Brain microvascular endothelial cell (primary cell): Measurements from ENCODE around the gene MGRN1.
A peak's percentile ranks its signal among the peaks of the same experiment; 100 is the strongest.

Source experiments
- DNase-seq: peaks from one replicate; pipeline ENCODE4 v3.0.0-alpha.2; 2020
- H3K27ac ChIP-seq: fragments of 250-450 bp; sonication (Bioruptor Pico); 2 replicates; pipeline ENCODE4 v1.5.1; 2020; ENCODE audit warnings: mild to moderate bottlenecking, moderate library complexity
- H3K27me3 ChIP-seq: fragments of 250-450 bp; sonication (Bioruptor Pico); replicated peaks from 2 replicates; pipeline ENCODE4 v1.5.1; 2020; ENCODE audit warnings: mild to moderate bottlenecking
- H3K36me3 ChIP-seq: fragments of 250-450 bp; sonication (Bioruptor Pico); replicated peaks from 2 replicates; pipeline ENCODE4 v1.5.1; 2020; ENCODE audit warnings: mild to moderate bottlenecking
- H3K4me3 ChIP-seq: 2 replicates; pipeline ENCODE4 v1.5.1; 2011; ENCODE audit warnings: low read depth, mild to moderate bottlenecking, control low read depth, low read length, moderate library complexity
- in situ Hi-C: cut with HindIII; loops from 2 replicates; pipeline ENCODE4 v1.10.0; 2017; ENCODE audit warnings: low sequenced_read_pairs, low pct_ligation_motif_present
- TF ChIP-seq, protein P1 (sequence below): IDR thresholded peaks from 2 replicates; pipeline ENCODE4 v1.5.1; 2011; ENCODE audit warnings: low read depth, mild to moderate bottlenecking, moderate library complexity, low read length, control low read depth, inconsistent platforms; ENCODE audit errors: missing control alignments

Gene MGRN1

DNA sequence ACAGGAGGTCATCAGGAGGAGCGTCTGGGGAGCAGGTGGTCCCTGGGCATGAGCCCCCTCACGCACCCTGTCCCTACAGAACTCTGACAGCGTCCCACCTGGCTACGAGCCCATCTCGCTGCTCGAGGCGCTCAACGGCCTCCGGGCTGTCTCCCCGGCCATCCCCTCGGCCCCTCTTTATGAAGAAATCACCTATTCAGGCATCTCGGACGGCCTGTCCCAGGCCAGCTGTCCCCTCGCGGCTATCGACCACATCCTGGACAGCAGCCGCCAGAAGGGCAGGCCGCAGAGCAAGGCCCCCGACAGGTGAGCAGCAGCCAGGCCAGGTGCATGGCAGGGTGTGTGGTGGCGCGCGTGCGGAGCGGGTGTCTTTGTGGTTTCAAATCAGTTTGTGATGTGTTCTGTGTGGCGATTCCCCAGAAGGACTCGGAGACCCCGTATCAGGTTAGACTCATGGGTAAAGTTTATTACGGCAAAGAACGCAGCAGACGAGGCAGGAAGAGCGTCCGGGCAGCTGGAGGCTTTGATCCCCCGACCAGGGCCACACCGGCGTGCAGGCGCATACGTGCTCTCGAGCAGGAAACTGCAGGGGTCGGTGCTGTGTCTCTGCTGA lies 57.0 kb downstream of the MGRN1 start:
- Histone ChIP-seq H3K27me3 (no peaks in the 10 kb centered on the region), H3K36me3 (peaks cover 49% of the 10 kb centered on the region), H3K27ac (no peak overlapping the region), H3K4me3 (no peak overlapping the region)
- in situ Hi-C loops = no loop called here
- TF ChIP-seq, protein P1, sequence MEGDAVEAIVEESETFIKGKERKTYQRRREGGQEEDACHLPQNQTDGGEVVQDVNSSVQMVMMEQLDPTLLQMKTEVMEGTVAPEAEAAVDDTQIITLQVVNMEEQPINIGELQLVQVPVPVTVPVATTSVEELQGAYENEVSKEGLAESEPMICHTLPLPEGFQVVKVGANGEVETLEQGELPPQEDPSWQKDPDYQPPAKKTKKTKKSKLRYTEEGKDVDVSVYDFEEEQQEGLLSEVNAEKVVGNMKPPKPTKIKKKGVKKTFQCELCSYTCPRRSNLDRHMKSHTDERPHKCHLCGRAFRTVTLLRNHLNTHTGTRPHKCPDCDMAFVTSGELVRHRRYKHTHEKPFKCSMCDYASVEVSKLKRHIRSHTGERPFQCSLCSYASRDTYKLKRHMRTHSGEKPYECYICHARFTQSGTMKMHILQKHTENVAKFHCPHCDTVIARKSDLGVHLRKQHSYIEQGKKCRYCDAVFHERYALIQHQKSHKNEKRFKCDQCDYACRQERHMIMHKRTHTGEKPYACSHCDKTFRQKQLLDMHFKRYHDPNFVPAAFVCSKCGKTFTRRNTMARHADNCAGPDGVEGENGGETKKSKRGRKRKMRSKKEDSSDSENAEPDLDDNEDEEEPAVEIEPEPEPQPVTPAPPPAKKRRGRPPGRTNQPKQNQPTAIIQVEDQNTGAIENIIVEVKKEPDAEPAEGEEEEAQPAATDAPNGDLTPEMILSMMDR = no peak
- no peak for DNase-seq

DNA sequence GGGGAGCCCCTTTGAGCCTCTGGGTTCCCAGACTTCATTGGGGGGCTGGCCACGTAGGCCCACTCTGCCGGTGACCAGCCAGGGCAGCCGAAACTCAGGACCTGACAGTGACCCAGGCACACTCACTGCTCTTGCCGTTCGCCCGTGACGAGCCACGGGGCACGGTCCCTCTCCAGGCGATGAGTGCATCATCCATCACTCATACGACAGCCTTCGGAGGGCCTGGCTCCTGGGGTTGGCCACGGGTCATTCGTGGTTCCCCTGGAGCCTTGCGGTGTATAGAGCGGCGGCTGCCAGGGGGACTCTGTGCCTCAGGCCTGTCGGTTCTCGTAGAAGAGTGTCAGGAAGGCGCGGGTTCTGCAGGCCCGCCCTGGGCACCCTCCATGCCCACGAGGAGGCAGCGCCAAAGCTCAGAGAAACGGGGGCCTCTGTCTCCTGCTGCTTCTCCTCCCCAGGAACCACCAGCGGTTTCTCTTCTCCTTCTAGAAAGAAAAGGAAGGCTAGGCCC lies 57.5 kb downstream of the MGRN1 start:
- in situ Hi-C loops = no loop called here
- Histone ChIP-seq H3K27ac (no peak overlapping the region), H3K4me3 (no peak overlapping the region), H3K36me3 (peaks cover 51% of the 10 kb centered on the region), H3K27me3 (no peaks in the 10 kb centered on the region)
- DNase-seq = no peak
- TF ChIP-seq, protein P1 = no peak

DNA sequence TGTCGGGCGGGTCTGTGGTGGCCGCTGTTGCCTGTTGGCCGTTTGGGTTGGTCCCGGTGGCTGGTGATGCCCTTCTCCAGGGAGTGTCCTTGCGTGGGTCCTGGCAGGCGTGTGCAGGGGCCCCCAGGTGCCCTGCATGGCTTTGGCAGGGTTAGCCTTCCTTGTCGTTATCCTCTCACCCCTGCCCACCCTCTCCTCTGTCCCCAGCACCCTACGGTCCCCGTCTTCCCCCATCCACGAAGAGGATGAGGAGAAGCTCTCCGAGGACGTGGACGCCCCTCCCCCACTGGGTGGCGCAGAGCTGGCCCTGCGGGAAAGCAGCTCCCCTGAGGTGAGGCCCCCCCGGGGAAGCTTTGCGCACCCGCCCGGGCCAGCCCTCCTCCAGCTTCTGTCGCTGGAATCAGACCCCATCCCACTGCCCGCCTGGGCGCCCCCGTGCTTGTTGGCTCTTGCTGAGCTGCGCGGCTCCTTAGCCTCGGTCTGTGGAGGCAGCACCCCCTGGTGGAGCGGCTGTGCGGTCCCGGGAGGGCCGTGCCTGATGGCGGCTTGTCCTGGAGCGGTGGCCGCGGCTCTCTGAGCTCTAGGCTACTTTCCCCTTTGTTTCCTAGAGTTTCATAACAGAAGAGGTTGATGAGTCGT lies 58.1 kb downstream of the MGRN1 start:
- TF ChIP-seq, protein P1 = peak; percentile 79
- Histone ChIP-seq H3K4me3 (no peak overlapping the region), H3K36me3 (peaks cover 54% of the 10 kb centered on the region), H3K27ac (no peak overlapping the region), H3K27me3 (no peaks in the 10 kb centered on the region)
- peak; percentile 14 for DNase-seq
- in situ Hi-C loops = no loop called here

DNA sequence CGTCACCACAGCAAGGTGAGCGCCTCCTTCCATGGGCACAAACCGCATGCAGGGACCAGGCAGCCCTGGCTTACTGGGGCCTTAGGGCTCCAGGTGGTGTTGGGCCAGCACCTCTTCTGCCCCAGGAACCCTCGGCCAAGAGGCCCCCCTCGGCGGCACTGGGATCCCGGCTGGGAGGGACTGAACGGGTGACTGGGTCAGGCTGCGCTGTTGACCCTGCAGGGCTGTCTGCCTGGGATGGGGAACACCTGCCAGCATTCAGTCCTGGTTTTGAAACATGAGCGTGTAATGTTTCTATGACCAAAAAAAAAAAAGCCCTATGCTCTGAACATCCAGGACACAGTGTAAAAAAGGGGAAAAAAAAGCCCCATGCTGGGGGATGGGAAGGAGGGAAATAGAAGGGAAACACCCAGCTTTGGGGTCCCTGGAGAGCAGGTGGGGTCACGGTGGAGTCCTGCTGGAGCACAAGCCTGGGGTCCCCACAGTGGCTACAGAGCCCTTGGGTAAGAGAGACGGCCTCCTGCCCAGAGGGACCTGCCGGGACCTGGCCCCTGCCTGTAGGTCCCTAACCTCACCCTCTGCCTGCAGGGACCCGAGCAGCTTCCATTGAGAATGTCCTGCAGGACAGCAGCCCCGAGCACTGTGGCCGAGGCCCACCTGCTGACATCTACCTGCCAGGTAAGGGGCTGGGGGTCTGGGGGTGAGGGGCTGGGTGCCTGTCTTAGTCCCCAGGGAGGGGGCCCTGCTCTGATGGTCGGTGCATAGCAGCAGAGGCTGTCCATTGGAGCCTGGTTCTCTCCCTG lies 58.8 kb downstream of the MGRN1 start:
- Histone ChIP-seq H3K4me3 (no peak overlapping the region), H3K36me3 (peaks cover 57% of the 10 kb centered on the region), H3K27ac (no peak overlapping the region), H3K27me3 (no peaks in the 10 kb centered on the region)
- TF ChIP-seq, protein P1 = no peak
- in situ Hi-C loops = no loop called here
- no peak for DNase-seq

DNA sequence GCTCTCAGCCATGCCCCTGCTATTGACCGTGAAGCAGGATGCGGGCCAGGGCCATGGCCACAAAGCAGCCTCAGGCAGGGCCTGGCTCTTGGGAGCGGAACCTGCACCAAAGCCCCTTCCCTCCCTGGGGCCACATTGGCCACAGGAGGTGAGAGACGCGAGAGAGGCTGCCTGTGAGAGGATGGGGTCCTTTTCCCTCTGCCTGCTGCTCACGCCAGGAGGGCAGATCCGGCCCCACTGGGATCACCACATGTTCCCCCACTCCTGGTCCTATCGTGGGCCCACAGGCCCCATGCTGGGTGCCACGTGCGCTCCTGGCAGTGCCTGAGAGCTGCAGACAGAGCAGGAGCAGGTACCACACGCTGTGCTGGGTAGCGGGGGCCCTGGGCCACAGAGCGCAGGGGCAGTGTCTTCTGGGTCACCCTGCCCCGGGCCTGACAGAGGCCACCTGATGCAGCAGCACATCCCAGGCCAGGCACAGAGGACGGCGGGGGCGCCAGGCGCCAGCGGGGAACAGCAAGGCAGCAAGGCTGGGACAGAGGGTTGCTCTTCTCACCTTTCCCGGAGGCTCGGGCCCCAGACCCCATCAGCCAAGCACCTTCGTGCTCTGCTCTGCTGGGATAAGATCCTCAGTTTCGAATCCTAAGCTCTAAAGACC lies 59.6 kb downstream of the MGRN1 start:
- DNase-seq = no peak
- Histone ChIP-seq H3K27me3 (no peaks in the 10 kb centered on the region), H3K27ac (no peak overlapping the region), H3K36me3 (peaks cover 60% of the 10 kb centered on the region), H3K4me3 (no peak overlapping the region)
- TF ChIP-seq, protein P1 = no peak
- in situ Hi-C loops = no loop called here
